NOMO-1 (cell line): ENCODE results near the gene ATG5.

Experiments
- DNase-seq, 2 experiments: peaks; one replicate each; lab custom pipeline; 2025; ENCODE audit not compliant: unreplicated experiment in 2 of 2; lab: John Stamatoyannopoulos, UW

Gene ATG5

DNA sequence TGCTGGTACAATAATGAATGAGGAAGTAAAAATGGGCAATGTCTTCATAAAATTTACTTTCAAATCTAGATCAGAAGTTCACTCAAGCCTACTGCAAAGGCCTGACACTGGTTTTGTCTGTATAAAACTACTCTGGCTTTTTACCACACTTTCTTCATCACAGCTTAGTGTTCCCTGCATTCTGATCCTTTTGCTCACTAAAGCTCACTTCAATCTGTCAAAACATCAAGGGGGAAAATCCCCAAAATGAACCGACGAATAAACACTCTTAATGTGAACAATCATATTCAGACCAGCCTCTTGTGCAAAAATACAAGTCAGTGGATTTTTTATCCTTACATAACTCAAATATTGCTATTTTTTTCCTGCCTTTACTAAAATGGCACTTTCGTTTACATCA lies 140.9 kb downstream of the ATG5 start:
- DNase-seq, result no peak

DNA sequence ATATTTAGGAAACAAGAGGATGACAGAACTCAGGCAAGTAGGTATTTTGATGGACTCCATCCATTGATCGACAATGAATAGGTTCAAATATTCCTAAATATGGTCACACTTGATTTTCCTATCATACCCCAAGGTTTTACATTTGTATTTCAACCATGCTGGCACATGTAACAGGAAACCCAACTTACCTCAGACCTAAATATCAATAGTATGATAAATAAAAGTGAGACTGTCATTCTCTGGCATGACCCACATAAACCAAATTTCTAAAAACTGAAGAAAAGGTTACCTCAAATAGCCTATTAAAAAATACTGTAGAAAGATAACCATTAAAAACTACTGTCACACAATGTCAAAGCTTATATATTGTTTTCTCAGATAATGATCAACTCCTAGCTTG lies 142.1 kb downstream of the ATG5 start:
- DNase-seq, result no peak

DNA sequence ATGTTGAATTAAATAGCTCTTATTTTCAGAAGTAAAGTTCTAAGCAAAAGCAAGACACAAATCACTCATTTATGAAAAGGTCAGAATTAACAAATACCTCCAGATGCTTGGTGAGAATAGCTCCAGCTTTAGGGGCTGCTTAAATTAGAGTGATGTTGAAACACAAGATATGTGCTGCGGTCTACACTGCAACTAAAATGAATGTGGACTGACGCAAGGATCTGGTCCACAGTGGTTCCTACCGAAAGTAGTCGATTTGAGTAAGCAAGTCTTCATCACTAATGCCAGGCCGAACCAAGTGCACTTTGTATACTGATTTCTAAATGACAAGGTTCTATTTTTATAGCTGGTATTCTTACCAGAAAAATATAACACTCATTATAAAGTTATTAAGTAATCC lies 143.1 kb downstream of the ATG5 start:
- DNase-seq, result peak; percentile 66 to 87

DNA sequence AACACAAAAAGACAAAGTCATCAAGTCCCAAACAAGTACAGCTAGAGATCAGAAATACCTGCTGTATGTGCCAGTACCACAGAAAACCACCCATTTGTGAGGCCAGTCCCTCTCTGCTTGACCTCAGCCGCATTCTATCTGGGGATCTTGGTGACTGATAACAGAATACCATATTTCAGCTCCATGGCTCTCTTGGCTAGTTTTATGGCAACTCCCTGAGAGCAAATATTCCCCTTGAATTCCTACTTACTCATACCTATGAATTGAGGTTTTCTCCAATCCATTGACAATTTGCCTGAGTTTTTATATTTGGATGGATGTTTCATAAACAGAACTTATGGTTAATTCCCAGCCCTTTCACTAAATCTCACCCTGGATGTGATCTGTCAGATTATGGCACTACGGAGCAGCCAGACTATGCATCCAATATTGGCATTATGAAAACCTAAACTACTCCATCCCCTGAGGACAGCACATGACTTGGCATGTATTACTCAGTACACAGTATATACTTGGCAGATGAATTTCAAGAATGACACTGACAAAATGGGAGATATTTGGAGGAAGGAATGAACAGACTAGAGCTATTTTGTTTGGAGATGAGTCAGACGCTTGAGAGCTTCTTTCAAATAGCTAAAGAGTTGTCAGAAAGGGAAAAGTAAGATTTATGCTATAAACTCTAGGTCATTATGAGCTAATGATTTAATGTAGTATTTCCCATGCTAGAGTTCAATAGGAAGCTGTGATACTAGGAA lies 143.7 kb downstream of the ATG5 start:
- DNase-seq, result peak in 1 of 2 experiments; percentile 47

DNA sequence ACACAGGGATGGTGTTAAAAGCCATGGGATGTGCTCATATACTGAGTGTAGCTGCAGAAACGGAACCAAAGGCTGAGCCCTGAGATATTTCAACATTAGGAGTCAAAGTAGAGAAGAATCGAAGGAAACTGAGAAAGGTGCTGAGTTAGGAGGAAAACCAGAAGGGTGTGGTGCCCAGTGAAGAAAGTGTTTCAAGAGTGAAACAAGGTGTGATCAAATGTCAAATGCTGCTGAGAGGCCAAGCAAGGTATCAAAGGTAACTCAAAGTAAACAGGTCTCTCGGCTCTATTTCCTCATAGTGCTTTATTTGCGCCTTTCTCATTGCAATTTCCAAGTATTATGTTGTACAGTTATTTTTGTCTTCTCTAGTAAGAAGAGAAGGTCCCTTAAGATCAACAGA lies 145.4 kb downstream of the ATG5 start:
- DNase-seq, result no peak

DNA sequence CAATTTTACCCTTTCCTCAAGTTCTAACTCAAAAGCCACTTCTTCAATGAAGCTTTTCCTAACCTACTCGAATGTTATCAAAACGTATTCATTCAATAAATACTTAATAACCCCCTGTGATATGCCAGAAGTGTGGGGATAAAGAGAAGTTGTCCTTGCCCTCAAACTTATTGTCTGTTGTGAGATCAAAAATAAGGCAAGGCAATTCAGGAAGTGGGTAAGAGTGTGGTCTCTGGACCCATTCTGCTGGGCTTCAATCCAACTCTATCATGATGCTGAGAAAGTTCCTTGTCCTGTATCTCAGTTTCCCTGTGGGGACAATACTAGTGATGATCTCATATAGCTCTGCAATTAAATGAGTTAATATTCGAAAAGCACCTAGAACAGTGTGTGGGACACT lies 146.7 kb downstream of the ATG5 start:
- peak in 1 of 2 experiments; percentile 26 for DNase-seq

DNA sequence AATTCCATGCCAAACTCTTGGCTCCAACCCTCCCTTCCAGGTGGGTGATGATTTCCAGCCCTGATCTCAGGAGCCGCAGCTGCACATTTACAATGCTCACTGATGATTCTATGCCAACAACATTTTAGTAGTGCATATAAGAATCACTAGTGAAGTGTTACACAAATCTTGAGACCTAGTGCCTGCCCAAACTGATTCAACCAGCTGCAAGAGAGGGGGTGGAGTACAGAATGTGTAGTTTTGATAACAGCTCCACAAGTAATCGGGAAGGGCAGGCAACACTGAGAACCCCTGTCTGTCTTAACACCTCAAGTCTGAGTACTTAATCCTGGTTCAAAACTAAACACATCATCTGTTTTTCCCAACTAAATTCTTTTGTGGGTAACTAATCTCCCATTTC lies 147.8 kb downstream of the ATG5 start:
- DNase-seq, result no peak

DNA sequence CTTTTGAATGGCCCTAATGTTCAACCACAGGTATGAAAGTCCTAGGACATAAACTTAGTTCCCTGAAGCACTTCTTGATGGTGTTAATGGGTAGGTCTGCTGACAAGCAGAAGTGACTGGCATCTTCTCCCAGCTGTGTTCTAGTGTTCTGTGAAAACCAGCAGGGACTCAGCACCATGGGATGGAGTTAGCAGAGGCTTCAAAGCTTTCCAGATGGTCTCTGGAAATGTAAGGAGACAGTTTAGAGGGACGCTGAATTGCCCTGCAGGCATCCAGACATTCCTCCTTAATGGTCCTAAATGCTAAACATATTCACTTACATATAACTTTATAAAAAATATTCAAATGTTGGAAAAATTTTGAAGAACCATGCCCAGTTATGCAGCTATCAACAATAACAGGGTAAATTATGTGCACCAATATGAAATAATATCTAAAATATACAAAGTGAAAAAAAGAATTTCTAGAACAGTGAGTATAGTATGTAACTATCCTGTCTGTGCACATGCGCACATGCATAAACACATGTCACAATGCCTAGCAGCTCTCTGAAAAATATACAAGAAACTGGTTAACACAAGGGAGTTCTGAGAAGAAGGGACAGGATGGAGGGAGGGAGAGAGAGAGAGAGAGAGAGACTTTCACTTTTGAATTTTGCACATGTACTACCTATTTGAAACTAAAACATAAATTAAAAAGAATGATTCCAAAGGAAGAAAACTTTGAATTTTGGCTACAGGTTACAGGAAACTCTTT lies 152.3 kb downstream of the ATG5 start:
- DNase-seq, result no peak

DNA sequence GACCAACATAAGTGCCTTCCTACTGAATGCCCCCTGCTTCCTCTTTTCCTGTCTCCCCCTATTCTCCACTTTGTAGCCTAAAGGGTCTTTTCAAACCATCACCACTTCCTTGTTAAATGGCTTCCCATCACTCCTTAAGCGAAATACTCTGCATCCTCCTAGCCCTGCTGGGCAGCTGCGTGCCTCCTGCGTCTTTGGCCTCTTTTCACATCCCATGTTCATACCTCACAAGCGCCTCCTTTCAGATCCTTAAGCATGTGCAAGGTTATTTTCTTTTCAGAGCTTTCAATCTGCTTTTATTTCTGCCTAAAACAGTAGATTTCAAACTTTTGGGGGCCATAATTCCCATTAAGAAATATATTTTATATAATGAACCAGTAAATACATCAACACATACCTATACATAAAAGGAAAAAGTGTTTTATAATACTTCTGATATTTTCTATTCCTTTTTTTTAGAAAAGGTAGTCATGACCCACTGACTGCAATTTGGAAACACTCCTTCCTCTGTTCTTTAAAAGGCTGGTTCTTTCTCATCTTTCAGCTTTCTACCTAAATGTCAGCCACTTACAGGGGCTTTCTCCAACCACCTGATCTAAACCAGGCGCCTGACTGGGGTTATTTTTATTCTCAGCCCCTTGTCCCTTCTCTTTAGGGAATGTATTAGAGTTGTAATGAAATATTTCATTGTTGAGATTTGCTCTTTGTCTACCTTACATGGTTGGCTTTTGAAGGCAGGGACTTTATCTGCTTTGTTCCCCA lies 155.3 kb downstream of the ATG5 start:
- no peak for DNase-seq

DNA sequence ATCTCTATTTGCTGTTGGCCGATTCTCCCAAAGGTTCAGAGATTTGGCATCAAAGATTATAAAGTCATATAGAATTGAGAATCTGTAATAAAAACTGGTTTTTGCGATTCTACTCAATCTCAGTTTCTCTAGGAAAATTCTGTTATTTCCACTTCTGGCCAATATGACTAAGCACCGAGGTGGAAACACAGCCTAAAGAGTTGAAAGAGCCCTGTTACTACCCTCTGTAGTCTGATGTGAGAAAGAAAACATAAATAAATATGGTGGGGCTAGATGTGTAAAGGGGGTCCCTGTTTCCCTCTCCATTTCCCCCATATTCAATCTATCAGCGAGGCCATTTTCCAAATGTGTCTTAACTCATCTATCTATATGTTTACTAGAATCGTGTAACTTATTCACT lies 156.0 kb downstream of the ATG5 start:
- DNase-seq, result no peak

DNA sequence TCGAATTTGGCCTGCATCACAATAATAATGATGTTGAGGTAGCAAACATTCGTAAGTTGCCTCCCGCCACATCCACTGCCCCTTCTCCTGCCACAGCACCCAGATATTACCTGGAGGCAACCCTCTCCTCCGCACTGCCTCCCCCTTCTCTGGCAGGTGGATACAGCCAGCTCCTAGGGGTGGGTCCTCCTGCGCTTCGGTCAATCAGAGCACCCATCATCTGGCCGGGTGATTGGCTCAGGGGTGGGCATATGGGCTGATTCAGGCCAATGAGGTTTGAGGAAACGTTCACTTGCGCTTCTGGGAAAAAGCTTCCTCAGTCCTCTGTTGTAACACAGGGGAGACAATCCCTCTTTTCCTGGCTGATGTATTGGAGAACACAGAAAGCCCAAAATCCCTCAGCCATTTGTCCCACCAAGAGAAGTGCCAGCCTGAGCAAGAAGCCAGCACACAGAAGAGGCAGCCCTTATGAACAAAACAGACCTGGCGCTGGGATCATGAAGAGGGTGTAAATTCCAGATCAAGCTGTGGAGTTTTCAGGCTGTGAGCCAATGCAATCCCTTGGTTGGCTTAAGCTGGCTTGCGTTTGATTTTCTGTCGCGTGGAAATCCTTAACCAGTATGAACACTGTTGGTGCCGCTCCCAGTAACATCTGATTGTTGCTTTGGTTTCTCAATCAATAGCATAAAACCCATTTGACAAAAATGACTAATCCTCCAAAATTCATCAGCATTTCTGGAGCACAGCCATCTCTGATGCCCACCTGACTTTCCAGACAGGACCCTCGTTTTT lies 157.3 kb downstream of the ATG5 start:
- no peak for DNase-seq

DNA sequence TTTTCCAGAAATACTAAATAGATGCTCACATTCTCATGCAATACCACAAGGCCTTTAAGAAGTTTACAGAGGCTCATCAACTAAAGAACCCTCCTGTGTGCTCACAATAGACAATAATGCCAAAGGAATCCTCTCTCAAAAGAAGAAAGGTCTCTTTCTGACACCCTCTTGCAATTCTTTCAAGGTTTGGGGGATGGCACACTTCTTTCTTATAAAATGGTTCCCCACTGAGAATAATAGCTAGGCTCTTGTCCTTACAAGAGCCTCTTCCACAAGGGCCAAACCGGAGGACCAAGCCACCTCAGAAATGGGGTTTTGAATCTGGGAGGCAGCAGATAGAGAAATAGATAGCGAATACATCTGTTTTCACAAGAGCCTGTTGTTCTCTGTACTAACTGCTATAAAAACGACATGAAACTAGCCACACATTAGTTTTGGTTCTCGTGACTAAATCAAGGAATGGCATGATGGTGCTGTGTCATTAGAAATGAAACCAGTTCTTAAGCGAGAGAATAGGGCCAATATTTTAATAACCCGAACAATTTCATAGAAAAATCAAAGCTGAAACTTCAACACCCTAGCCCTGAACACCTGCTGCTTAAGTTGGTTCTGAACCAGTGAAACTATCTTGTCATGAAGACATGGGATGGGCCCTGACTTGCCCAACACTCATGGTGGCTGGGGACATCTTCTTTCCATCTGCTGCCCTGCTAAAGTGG lies 158.3 kb downstream of the ATG5 start:
- no peak for DNase-seq

DNA sequence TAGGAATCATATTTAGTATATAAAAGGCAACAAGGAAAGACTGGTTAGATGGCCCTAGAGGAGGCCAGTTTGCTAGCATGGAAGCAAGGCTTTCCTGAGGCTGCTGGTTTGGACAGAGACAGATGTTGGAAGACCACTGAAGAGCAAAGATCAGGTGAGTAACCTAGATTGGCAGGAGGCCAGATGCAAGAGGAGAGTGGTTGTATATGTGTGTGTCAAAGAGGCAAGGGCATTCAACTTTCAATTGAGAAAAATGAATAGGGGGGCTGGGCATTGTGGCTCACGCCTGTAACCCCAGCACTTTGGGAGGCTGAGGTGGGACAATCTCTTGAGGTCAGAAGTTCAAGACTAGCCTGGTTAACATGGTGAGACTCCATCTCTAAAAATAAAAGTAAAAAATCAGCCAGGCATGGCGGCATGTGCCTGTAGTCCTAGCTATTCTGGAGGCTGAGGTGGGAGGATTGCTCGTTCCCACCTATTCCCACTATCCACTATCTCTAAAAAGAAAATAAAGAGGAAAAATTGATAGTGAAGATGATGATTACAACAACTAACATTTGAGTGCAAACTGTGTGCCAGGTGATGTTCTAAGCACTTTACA lies 159.6 kb downstream of the ATG5 start:
- no peak for DNase-seq

DNA sequence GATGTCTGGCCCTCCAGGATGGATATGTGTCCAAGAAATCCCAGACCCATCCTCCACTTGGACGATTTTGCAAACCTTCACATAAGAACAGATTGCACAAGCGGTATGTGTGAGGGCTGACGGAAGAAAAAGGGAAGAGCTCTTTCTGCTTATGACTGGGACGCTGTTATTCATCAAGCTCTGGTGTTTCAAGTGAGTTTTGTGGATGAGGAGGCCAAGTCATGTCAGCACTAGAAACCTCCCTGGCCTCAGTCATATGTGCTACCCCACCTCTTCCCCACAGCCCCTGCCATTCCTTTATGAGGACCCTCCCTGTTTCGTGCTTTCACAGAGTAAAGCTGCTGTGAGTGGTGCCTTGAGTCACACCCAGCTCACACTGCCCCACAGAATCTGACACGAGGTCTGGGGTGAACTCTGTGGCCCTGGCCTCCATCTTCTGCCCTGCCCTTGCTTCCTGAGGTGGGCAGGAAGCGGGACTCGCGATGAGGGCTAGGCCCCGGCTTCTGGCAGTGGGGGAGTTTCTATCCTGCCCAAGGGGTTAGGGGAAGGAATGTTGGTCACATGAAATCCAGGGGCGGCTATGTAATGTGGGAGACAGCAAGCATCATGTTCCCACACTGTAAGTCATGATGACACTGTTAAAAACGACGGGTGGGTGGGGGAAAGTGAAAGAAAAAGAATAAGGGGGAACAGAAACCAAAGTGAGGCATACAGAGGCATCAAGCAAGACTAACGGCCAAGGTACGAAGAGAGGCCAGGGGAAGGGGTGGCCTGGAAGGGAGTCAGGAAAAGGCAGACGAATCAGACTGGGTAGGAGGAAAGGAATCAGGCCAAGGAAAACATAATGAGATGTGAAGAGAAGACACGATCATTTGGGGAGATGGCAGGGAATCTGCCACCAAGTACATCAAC lies 161.3 kb downstream of the ATG5 start:
- peak; percentile 92 to 97 for DNase-seq

DNA sequence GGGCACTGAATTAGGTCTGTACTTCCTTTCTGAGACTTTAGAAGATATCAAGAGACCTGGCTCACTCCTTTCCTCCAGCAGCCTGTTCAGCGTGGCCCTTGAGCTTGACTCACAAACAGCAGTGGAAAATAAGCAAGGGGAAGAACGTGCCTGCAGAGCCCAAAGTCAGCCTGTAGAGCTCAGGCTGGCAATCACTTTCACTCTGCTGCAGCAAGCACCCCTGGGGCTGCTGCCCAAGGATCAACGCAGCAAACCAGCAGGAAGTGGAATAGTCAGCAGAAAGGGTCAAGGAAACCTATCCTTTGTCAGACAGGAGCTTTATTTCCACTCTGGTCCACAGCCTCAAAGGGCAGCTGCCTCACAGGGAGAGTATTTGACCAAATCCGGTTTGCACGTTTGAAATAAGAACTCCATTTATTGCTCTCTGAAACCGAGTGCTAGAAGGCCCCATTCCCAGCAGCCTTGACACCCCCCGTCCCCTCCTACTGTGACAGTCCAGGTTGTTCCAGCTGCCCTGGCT lies 162.1 kb downstream of the ATG5 start:
- peak; percentile 76 to 83 for DNase-seq

DNA sequence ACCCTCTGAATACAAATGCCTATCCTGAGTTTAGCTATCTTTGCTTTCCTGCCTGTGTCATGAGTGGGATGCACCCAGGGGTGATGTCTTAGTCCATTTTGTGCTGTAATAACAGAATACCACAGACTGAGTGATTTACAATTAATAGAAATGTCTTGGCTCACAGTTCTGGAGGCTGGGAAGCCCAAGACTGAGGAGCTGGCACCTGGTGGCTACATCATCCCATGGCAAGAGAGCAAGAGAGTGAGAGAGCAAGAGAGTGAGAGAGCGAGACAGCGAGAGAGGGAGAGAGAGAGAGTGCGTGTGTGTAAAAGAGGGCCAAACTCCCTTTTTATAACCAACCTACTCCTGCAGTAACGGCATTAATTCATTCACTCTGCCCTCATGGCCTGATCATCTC lies 162.6 kb downstream of the ATG5 start:
- DNase-seq, result no peak

DNA sequence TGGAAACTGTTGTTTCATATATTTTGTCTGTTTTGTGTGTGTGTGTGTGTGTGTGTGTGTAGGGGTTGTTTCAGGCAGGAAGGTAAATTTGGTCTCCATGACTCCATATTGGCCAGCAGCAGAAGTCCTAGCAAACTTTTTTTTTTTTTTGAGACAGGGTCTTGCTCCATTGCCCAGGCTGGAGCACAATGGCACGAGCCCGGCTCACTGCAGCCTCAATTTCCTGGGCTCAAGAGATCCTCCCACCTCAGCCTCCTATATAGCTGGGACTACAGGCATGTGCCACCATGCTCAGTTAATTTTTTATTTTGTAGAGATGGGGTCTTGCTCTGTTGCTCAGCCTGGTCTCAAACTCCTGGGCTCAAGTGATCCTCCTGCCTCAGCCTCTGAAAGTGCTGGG lies 163.7 kb downstream of the ATG5 start:
- DNase-seq, result no peak

DNA sequence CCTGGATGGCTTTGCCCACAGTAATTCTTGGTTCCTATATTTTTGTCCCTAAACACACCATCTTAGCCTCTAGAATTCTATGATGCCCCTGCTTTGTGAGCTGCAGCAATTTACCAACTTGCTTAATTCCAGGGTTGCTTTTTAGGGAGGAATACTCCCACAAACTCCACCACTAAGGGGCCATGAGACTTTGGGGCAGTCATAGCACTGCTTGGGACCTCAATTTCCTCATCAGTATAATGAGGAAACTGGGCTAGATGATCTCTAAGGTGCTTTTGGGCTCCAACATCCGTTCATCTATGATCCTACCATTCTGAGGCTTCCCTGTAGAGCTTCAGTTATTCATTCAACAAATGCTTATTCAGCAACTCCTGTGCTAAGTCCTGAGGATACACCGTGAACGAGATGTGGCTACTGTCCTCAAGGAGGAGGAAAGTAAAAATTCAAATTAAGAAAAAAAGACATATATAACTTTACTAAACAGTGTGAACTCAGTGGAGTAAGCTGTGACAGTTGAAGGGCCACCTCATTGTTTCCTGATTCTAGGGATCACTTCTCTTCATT lies 164.2 kb downstream of the ATG5 start:
- no peak for DNase-seq
